ENCODE measurements around the gene MIB2.

MIB2 gene

GRCh38 chr1:1616045-1616790 is 918 bp downstream of the MIB2 start:
- Histone ChIP-seq H3K27ac (no peak overlapping the region; the same call in 1 of the 2 replicates), H3K9ac (ENCODE audit: insufficient read length) (peak overlapping the region; percentile 99), H3K9me3 (ENCODE audit: low read depth, low read length) (no peaks in the 10 kb centered on the region), H3K4me3 (peak overlapping the region; percentile 99), H3K36me3 (ENCODE audit: insufficient read depth, low read length) (no peaks in the 10 kb centered on the region)
- no peak for DNase-seq (ENCODE audit: low read depth, low spot score)
- TF ChIP-seq POLR2AphosphoS5 (IDR thresholded peaks at IDR 0.05; ENCODE audit: borderline replicate concordance, low read depth, low read length) (no peak), FOXP2 (optimal IDR thresholded peaks at IDR 0.05; ENCODE audit: control extremely low read depth, extremely low read length, insufficient read depth) (no peak), EZH2 (IDR thresholded peaks at IDR 0.05) (no peak)

- peak overlapping the region; percentile 99 for H3K4me3 ChIP-seq
- DNase-seq (ENCODE audit: low read depth, low spot score) = no peak
- peak overlapping the region; percentile 99 for H3K9ac ChIP-seq (ENCODE audit: insufficient read length)
- no peak for TF ChIP-seq EZH2 (IDR thresholded peaks at IDR 0.05)
- no peak for TF ChIP-seq FOXP2 (optimal IDR thresholded peaks at IDR 0.05; ENCODE audit: control extremely low read depth, extremely low read length, insufficient read depth)
- no peak for TF ChIP-seq POLR2AphosphoS5 (IDR thresholded peaks at IDR 0.05; ENCODE audit: borderline replicate concordance, low read depth, low read length)
- H3K27ac ChIP-seq = no peak overlapping the region
- H3K9me3 ChIP-seq (ENCODE audit: low read depth, low read length) = no peaks in the 10 kb centered on the region
- no peaks in the 10 kb centered on the region for H3K36me3 ChIP-seq (ENCODE audit: insufficient read depth, low read length)
These were observed 1.5 kb downstream of the MIB2 start for GRCh38 chr1:1616838-1617237.

DNA sequence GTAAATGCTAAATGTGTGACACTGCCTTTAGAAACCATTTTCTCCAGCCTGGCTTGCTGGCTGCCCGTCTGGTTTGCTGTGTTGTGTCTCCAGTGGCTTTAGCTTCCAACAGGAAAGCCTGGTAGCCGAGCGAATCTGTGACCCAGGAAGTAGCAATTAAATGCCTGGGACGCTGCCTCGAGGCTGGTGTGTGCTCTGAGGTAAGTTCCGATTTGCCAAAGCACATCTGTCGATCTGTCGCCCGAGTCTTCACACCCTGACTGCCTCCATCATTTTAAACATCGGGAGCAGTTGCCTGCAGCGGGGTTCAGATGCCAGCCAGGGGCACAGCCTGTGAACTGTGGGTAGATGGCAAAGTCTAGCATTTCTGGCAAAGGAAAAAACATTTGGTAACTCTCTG is 2.2 kb downstream of the MIB2 start:
- Histone ChIP-seq H3K9ac (ENCODE audit: insufficient read length) (no peak overlapping the region), H3K27ac (no peak overlapping the region), H3K36me3 (ENCODE audit: insufficient read depth, low read length) (no peaks in the 10 kb centered on the region), H3K9me3 (ENCODE audit: low read depth, low read length) (no peaks in the 10 kb centered on the region), H3K4me3 (peak overlapping the region; percentile 99)
- DNase-seq (ENCODE audit: low read depth, low spot score) = no peak
- TF ChIP-seq EZH2 (IDR thresholded peaks at IDR 0.05) (no peak), FOXP2 (optimal IDR thresholded peaks at IDR 0.05; ENCODE audit: control extremely low read depth, extremely low read length, insufficient read depth) (no peak), POLR2AphosphoS5 (IDR thresholded peaks at IDR 0.05; ENCODE audit: borderline replicate concordance, low read depth, low read length) (no peak)

DNA sequence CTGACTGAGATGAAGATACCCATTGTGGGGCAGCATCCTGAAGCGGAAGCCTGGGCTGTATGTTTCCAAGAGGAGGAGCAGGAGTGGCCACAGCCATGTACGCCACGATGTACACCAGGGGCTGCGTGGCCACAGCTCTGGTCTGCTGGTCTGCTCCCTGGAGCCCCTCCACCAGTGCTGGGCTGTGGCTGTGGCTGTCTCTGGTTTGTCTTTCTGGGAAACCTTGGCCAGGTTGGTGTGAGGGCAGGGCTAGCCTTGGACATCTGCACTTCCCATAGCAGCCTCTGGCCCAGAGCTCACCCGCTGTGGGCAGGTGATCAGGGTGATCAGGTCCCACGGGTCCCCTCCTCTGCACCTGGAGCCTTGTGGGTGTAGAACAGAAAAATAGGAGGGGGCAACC is 2.6 kb downstream of the MIB2 start:
- Histone ChIP-seq H3K9me3 (ENCODE audit: low read depth, low read length) (no peaks in the 10 kb centered on the region), H3K4me3 (no peak overlapping the region), H3K27ac (no peak overlapping the region), H3K9ac (ENCODE audit: insufficient read length) (no peak overlapping the region), H3K36me3 (ENCODE audit: insufficient read depth, low read length) (no peaks in the 10 kb centered on the region)
- no peak for TF ChIP-seq POLR2AphosphoS5 (IDR thresholded peaks at IDR 0.05; ENCODE audit: borderline replicate concordance, low read depth, low read length)
- no peak for TF ChIP-seq EZH2 (IDR thresholded peaks at IDR 0.05)
- TF ChIP-seq FOXP2 (optimal IDR thresholded peaks at IDR 0.05; ENCODE audit: control extremely low read depth, extremely low read length, insufficient read depth) = no peak
- DNase-seq (ENCODE audit: low read depth, low spot score) = no peak

GRCh38 chr1:1618396-1619068 is 3.2 kb downstream of the MIB2 start:
- no peak for DNase-seq (ENCODE audit: low read depth, low spot score)
- Histone ChIP-seq H3K9me3 (ENCODE audit: low read depth, low read length) (no peaks in the 10 kb centered on the region), H3K4me3 (no peak overlapping the region), H3K36me3 (ENCODE audit: insufficient read depth, low read length) (no peaks in the 10 kb centered on the region), H3K9ac (ENCODE audit: insufficient read length) (no peak overlapping the region), H3K27ac (no peak overlapping the region)
- TF ChIP-seq POLR2AphosphoS5 (IDR thresholded peaks at IDR 0.05; ENCODE audit: borderline replicate concordance, low read depth, low read length) = no peak

- H3K27ac ChIP-seq = no peak overlapping the region
These were observed 4.6 kb downstream of the MIB2 start for GRCh38 chr1:1619917-1620361.

DNA sequence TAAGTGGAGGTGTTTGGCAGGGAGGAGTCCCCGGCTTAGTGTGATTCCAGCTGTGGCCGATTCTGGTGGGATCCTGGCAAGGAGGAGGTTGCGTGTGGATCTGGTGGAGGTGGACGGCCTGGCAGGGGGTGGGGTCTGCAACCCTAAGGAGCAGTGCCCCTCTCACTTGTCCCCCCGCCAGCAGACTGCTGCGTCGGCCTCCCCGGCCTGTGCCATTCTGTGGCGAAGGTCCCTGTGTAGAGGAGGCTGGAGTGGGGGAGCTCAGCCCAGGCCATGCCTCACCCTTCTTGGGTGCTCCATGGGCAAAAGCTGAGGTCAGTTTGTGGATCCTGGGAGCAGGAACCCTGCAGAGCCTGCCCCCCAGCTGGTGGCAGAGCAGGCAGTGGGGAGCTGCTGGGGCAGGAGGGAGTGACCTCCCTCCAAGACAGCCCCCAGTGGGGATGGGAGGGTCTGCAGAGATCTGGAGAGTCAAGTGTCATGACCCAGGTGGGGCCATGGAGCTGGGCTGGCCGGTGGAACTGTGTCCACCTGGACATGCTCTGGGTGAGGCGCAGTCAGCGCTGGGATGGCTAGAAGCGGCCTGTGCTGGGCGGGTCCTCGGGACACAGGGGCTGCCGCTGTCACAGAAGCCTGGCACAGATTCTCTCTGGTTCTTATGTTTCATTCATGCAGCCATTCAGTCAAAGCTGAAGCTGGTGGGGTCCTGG is 5.3 kb downstream of the MIB2 start:
- Histone ChIP-seq H3K36me3 (ENCODE audit: insufficient read depth, low read length) (no peaks in the 10 kb centered on the region), H3K27ac (no peak overlapping the region), H3K9me3 (ENCODE audit: low read depth, low read length) (no peaks in the 10 kb centered on the region), H3K9ac (ENCODE audit: insufficient read length) (no peak overlapping the region), H3K4me3 (no peak overlapping the region)
- no peak for DNase-seq (ENCODE audit: low read depth, low spot score)
- TF ChIP-seq FOXP2 (optimal IDR thresholded peaks at IDR 0.05; ENCODE audit: control extremely low read depth, extremely low read length, insufficient read depth) (no peak), POLR2AphosphoS5 (IDR thresholded peaks at IDR 0.05; ENCODE audit: borderline replicate concordance, low read depth, low read length) (no peak), EZH2 (IDR thresholded peaks at IDR 0.05) (no peak)

More at GRCh38 chr1:1619917-1620361, 4.6 kb downstream of the MIB2 start:
- H3K36me3 ChIP-seq (ENCODE audit: insufficient read depth, low read length) = no peaks in the 10 kb centered on the region
- H3K4me3 ChIP-seq = no peak overlapping the region
- TF ChIP-seq POLR2AphosphoS5 (IDR thresholded peaks at IDR 0.05; ENCODE audit: borderline replicate concordance, low read depth, low read length) = no peak
- no peak for TF ChIP-seq EZH2 (IDR thresholded peaks at IDR 0.05)
- TF ChIP-seq FOXP2 (optimal IDR thresholded peaks at IDR 0.05; ENCODE audit: control extremely low read depth, extremely low read length, insufficient read depth) = no peak
- no peaks in the 10 kb centered on the region for H3K9me3 ChIP-seq (ENCODE audit: low read depth, low read length)
- H3K9ac ChIP-seq (ENCODE audit: insufficient read length) = no peak overlapping the region
- no peak for DNase-seq (ENCODE audit: low read depth, low spot score)
